Astrocyte (in vitro differentiated cells and primary cell): ENCODE measurements around the gene ZNF609. TPM values are rescaled to one million over a fixed set of nuclear protein-coding genes. Genes with fewer than 3 reads are reported as not detected.
A peak's percentile ranks its signal among the peaks of the same experiment; 100 is the strongest.

Experiments used
- DNase-seq: peaks from one replicate; pipeline ENCODE4 v3.0.0-alpha.2; 2010; ENCODE audit warnings: low read depth
- FAIRE-seq: peaks from 2 replicates; lab custom pipeline; 2011; peaks lifted over from hg19 to GRCh38; lab: Jason Lieb, UNC
- H2AFZ ChIP-seq: 2 replicates; pipeline ENCODE4 v1.6.0; 2012; ENCODE audit warnings: low read depth, low read length, inconsistent platforms
- H3K27ac ChIP-seq: 2 replicates; pipeline ENCODE4 v1.5.1; 2011; ENCODE audit warnings: low read depth, low read length, inconsistent platforms
- H3K27me3 ChIP-seq: 2 replicates; pipeline ENCODE4 v1.6.0; 2011; ENCODE audit warnings: low read length, inconsistent platforms; ENCODE audit not compliant: insufficient read depth
- H3K36me3 ChIP-seq: 2 replicates; pipeline ENCODE4 v1.5.1; 2011; ENCODE audit warnings: low read length, inconsistent platforms; ENCODE audit not compliant: insufficient read depth
- H3K4me1 ChIP-seq: 2 replicates; pipeline ENCODE4 v1.5.1; 2011; ENCODE audit warnings: low read length, inconsistent platforms; ENCODE audit not compliant: insufficient read depth
- H3K4me2 ChIP-seq: 2 replicates; pipeline ENCODE4 v1.6.0; 2012; ENCODE audit warnings: low read length, inconsistent platforms
- H3K4me3 ChIP-seq: 2 replicates; pipeline ENCODE4 v1.5.1; 2011; ENCODE audit warnings: low read depth, mild to moderate bottlenecking, low read length, inconsistent platforms; ENCODE audit not compliant: insufficient read depth
- H3K79me2 ChIP-seq: 2 replicates; pipeline ENCODE4 v1.6.0; 2012; ENCODE audit warnings: mild to moderate bottlenecking, low read length, inconsistent platforms; ENCODE audit not compliant: insufficient read depth
- H3K9ac ChIP-seq: 2 replicates; pipeline ENCODE4 v1.6.0; 2012; ENCODE audit warnings: mild to moderate bottlenecking, low read length, inconsistent platforms
- H3K9me3 ChIP-seq: 2 replicates; pipeline ENCODE4 v1.5.1; 2012; ENCODE audit warnings: low read depth, mild to moderate bottlenecking, low read length, inconsistent platforms; ENCODE audit not compliant: insufficient read depth
- H4K20me1 ChIP-seq: 2 replicates; pipeline ENCODE4 v1.6.0; 2012; ENCODE audit warnings: low read length, inconsistent platforms; ENCODE audit not compliant: insufficient read depth
- H3K27ac Mint-ChIP-seq: one replicate; pipeline ENCODE4 v1.8.0; 2021; ENCODE audit warnings: mild to moderate bottlenecking, mixed read lengths; ENCODE audit not compliant: unreplicated experiment
- H3K27me3 Mint-ChIP-seq: one replicate; pipeline ENCODE4 v1.8.0; 2021; ENCODE audit warnings: low read depth, mixed read lengths; ENCODE audit not compliant: unreplicated experiment
- H3K36me3 Mint-ChIP-seq: one replicate; pipeline ENCODE4 v1.8.0; 2021; ENCODE audit warnings: low read depth, mixed read lengths; ENCODE audit not compliant: unreplicated experiment
- H3K4me1 Mint-ChIP-seq: one replicate; pipeline ENCODE4 v1.8.0; 2021; ENCODE audit warnings: low read depth, mixed read lengths; ENCODE audit not compliant: unreplicated experiment
- H3K4me3 Mint-ChIP-seq: one replicate; pipeline ENCODE4 v1.8.0; 2021; ENCODE audit warnings: mild to moderate bottlenecking, moderate library complexity, mixed read lengths; ENCODE audit not compliant: unreplicated experiment
- H3K9me3 Mint-ChIP-seq: one replicate; pipeline ENCODE4 v1.8.0; 2021; ENCODE audit warnings: mild to moderate bottlenecking, mixed read lengths; ENCODE audit not compliant: unreplicated experiment
- EZH2 ChIP-seq: IDR thresholded peaks from 2 replicates; pipeline ENCODE4 v1.6.1; 2012; ENCODE audit warnings: mild to moderate bottlenecking, low read length, inconsistent platforms; ENCODE audit not compliant: insufficient read depth
- total RNA-seq: library from RNA; stranded (reverse); gene quantifications from 2 replicates; pipeline ENCODE4 v1.2.1, GENCODE V29; 2021
- TF ChIP-seq, protein P1 (sequence below): IDR thresholded peaks from 2 replicates; pipeline ENCODE4 v1.5.1; 2011; ENCODE audit warnings: low read depth, mild to moderate bottlenecking, inconsistent platforms, low read length, moderate library complexity; ENCODE audit not compliant: insufficient read depth

ZNF609 gene
- total RNA-seq, 1 donor from 2014 or later = 38.5 TPM

DNA sequence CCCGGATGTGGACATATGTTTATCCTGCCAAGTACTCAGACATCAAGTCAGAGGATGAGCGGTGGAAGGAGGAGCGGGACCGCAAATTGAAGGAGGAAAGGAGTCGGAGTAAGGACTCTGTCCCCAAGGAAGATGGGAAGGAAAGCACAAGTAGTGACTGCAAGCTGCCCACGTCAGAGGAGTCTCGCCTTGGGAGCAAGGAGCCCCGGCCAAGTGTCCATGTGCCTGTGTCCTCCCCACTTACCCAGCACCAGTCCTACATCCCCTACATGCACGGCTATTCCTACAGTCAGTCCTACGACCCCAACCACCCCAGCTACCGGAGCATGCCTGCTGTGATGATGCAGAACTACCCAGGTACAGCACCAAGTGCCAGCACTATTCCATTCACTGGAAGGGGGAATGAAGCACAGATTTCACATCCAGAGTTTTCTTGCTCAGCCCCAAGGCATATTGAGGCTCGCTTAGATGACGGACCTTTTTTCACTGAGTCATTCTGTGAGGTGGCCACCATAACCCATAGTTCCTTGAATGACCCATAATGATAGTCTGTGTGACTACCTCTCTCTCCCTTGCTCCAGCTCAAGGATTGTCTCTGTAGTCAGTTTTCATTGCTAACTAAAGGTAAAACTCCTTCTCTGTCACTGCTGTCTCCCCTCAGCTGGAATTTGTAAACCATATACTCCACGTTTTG lies 217.9 kb downstream of the ZNF609 start:
- no peaks in the 10 kb centered on the region for H3K27me3 Mint-ChIP-seq
- H3K9me3 Mint-ChIP-seq = no peaks in the 10 kb centered on the region
- Histone ChIP-seq H3K4me1 (peaks cover 7% of the 10 kb centered on the region), H3K9ac (no peak overlapping the region), H3K36me3 (peaks cover 24% of the 10 kb centered on the region), H2AFZ (no peak overlapping the region), H3K79me2 (no peaks in the 10 kb centered on the region), H3K27me3 (no peaks in the 10 kb centered on the region), H3K4me2 (no peak overlapping the region), H3K27ac (no peak overlapping the region), H3K9me3 (no peaks in the 10 kb centered on the region), H3K4me3 (no peak overlapping the region), H4K20me1 (peaks cover 20% of the 10 kb centered on the region)
- H3K27ac Mint-ChIP-seq = no peak overlapping the region
- peaks cover 24% of the 10 kb centered on the region for H3K36me3 Mint-ChIP-seq
- peaks cover 1% of the 10 kb centered on the region for H3K4me1 Mint-ChIP-seq
- no peak for TF ChIP-seq EZH2
- TF ChIP-seq, protein P1, sequence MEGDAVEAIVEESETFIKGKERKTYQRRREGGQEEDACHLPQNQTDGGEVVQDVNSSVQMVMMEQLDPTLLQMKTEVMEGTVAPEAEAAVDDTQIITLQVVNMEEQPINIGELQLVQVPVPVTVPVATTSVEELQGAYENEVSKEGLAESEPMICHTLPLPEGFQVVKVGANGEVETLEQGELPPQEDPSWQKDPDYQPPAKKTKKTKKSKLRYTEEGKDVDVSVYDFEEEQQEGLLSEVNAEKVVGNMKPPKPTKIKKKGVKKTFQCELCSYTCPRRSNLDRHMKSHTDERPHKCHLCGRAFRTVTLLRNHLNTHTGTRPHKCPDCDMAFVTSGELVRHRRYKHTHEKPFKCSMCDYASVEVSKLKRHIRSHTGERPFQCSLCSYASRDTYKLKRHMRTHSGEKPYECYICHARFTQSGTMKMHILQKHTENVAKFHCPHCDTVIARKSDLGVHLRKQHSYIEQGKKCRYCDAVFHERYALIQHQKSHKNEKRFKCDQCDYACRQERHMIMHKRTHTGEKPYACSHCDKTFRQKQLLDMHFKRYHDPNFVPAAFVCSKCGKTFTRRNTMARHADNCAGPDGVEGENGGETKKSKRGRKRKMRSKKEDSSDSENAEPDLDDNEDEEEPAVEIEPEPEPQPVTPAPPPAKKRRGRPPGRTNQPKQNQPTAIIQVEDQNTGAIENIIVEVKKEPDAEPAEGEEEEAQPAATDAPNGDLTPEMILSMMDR = no peak
- FAIRE-seq (no peak), DNase-seq (no peak)
- H3K4me3 Mint-ChIP-seq = no peak overlapping the region

DNA sequence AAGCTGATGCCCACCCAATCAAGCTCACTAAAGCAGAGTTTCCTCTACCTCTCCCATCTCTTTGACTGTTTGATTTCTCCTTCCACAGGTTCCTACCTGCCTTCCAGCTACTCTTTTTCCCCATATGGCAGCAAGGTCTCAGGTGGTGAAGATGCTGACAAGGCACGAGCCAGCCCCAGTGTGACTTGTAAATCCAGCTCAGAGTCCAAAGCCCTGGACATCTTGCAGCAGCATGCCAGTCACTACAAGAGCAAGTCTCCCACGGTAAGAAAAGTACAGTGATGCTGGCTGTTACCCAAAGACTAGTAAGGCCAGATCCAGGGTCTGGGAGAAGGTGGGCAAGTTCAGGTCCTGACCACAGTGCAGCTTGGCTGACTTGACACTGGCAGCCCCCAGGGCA lies 219.7 kb downstream of the ZNF609 start:
- FAIRE-seq (no peak), DNase-seq (no peak)
- Histone ChIP-seq H3K27me3 (no peaks in the 10 kb centered on the region), H3K79me2 (no peaks in the 10 kb centered on the region), H3K9me3 (no peaks in the 10 kb centered on the region), H3K36me3 (peaks cover 19% of the 10 kb centered on the region), H3K27ac (no peak overlapping the region), H3K4me2 (no peak overlapping the region), H2AFZ (no peak overlapping the region), H3K4me1 (peaks cover 7% of the 10 kb centered on the region), H3K9ac (no peak overlapping the region), H3K4me3 (no peak overlapping the region), H4K20me1 (peaks cover 14% of the 10 kb centered on the region)
- H3K4me3 Mint-ChIP-seq = no peak overlapping the region
- no peak for TF ChIP-seq EZH2
- TF ChIP-seq, protein P1 = no peak
- H3K27me3 Mint-ChIP-seq = no peaks in the 10 kb centered on the region
- H3K9me3 Mint-ChIP-seq = no peaks in the 10 kb centered on the region
- peaks cover 1% of the 10 kb centered on the region for H3K4me1 Mint-ChIP-seq
- no peak overlapping the region for H3K27ac Mint-ChIP-seq
- H3K36me3 Mint-ChIP-seq = peaks cover 22% of the 10 kb centered on the region

DNA sequence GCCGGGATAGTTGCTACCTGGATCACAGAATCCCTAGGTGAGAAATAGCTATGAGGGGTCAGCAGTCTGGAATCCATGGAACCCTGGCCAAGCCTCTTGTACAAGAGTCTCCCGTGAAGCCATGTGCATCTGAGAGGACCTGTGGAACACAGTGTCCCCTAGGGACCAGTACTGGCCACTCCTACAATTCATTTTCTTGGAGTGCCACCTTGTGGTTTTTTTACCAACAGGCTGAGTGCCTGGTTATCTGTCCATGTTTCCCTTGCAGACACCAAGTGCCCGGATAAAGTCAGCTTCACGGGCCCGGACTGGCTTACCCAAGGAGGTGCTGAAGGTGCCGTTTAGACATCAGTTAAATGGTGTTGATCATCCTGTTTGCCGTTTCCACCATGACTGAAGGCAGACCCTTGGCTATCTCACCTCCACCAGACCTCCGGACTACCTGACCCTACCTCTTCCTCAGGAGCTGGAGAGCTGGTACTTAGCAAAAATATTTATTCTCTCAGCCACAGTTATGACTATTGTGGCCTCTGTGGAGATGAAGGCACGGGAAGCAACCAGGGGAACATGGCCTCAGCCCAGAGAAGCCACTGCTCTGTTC lies 221.1 kb downstream of the ZNF609 start:
- Histone ChIP-seq H3K9me3 (no peaks in the 10 kb centered on the region), H3K4me3 (no peak overlapping the region), H3K27ac (no peak overlapping the region), H3K9ac (no peak overlapping the region), H3K36me3 (peaks cover 24% of the 10 kb centered on the region), H3K4me1 (peaks cover 7% of the 10 kb centered on the region), H4K20me1 (peaks cover 19% of the 10 kb centered on the region), H3K27me3 (no peaks in the 10 kb centered on the region), H3K4me2 (no peak overlapping the region), H2AFZ (no peak overlapping the region), H3K79me2 (no peaks in the 10 kb centered on the region)
- H3K27me3 Mint-ChIP-seq = no peaks in the 10 kb centered on the region
- FAIRE-seq (no peak), DNase-seq (peak; percentile 35)
- no peaks in the 10 kb centered on the region for H3K9me3 Mint-ChIP-seq
- no peak for TF ChIP-seq EZH2
- TF ChIP-seq, protein P1 = peak; percentile 63
- no peak overlapping the region for H3K27ac Mint-ChIP-seq
- H3K4me3 Mint-ChIP-seq = no peak overlapping the region
- H3K4me1 Mint-ChIP-seq = peaks cover 1% of the 10 kb centered on the region
- H3K36me3 Mint-ChIP-seq = peaks cover 18% of the 10 kb centered on the region
